Measurements from ENCODE around the gene MRPS5. TPM values are rescaled to one million over a fixed set of nuclear protein-coding genes. Genes with fewer than 3 reads are reported as not detected.

The MRPS5 gene
- total and polyA plus RNA-seq, 2 donors, result 71.5 to 161 TPM

DNA sequence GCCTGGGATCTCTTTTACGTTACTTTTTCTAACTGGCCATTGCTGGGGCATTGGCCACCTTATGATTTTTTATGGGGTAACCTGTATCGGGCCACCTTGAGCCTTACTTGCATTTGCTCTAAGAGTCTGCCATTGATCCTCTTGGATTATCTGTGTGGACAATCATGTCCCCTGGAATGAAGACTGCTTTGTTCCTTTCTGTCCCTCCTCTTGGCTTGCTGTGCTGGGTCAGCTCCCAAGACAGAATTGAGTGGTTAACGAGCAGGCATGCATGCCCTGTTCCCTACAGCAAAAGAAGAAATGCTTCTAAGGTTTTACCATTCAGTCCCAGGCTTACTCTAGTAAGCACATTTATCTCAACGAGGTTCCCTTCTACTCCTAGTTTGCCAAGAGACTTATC, 49.8 kb downstream of the MRPS5 start:
- no peak for DNase-seq (ENCODE audit: low read depth in 6 of 9, low spot score in 9 of 9)
- Histone ChIP-seq H3K27ac (ENCODE audit: low read depth in 1 of 2, low read length in 1 of 2) (no peak overlapping the region), H3K9me3 (ENCODE audit: control insufficient read depth in 2 of 2, insufficient read depth in 1 of 2, low read length in 1 of 2) (no peaks in the 10 kb centered on the region), H3K27me3 (ENCODE audit: control insufficient read depth in 2 of 2, insufficient read depth in 1 of 2, low read length in 1 of 2) (no peaks in the 10 kb centered on the region), H3K4me1 (ENCODE audit: control insufficient read depth in 2 of 2, insufficient read depth in 2 of 2, low read length in 2 of 2) (peaks cover 36 to 52% of the 10 kb centered on the region in 2 donors), H3K4me3 (ENCODE audit: low read length in 2 of 2) (no peak overlapping the region), H3K36me3 (ENCODE audit: control insufficient read depth in 2 of 2, insufficient read depth in 2 of 2, low read length in 1 of 2) (no peaks in the 10 kb centered on the region)
- 96% methylated on average over 4 of the region's 4 CpGs for WGBS

DNA sequence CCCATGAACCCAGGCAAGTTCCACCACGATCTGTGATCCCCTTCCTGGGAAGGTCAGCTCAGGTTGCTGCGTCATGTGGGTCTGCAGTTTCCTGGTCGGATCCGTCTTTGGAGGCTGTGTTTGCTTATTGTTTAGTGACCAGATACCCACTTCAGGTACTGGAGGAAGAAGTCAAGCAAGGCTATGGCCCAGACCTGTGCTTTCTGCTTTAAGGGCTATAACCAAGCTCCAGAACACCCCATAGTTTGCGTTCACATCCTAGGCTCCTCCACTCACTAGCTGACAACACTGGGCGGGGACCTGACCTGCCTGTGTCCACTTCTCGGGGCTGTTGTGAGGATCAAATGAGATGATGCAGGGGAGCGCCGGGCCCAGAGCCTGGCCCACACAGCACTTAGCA, 52.1 kb downstream of the MRPS5 start:
- H3K4me3 ChIP-seq (ENCODE audit: low read length in 2 of 2), result no peak overlapping the region
- WGBS, result 94% methylated on average over 9 of the region's 9 CpGs
- no peak for DNase-seq (ENCODE audit: low read depth in 6 of 9, low spot score in 9 of 9)
- H3K27ac ChIP-seq (ENCODE audit: low read depth in 1 of 2, low read length in 1 of 2), result no peak overlapping the region
- H3K9me3 ChIP-seq (ENCODE audit: control insufficient read depth in 2 of 2, insufficient read depth in 1 of 2, low read length in 1 of 2), result no peaks in the 10 kb centered on the region
- no peaks in the 10 kb centered on the region for H3K36me3 ChIP-seq (ENCODE audit: control insufficient read depth in 2 of 2, insufficient read depth in 2 of 2, low read length in 1 of 2)
- H3K4me1 ChIP-seq (ENCODE audit: control insufficient read depth in 2 of 2, insufficient read depth in 2 of 2, low read length in 2 of 2), result peaks cover 24 to 28% of the 10 kb centered on the region in 2 donors
- H3K27me3 ChIP-seq (ENCODE audit: control insufficient read depth in 2 of 2, insufficient read depth in 1 of 2, low read length in 1 of 2), result no peaks in the 10 kb centered on the region

DNA sequence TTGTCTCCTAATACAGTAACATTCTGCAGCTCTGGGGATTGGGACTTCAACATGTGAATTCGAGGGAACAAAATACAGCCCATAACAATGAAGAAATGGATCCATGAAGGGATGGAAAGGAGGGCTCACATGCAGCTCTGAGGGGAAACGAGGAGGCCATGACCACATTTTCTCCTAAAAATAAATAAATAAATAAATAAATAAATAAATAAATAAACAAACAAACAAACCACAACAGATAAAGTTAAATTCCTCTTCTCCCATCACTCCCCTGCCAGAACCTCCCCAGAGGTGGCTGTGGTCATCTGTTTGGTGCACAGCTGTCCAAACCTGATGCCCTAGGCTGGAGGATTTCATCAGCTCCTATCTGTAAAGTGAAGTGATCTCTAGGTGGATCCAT, 53.4 kb downstream of the MRPS5 start:
- 98% methylated on average over 2 of the region's 2 CpGs for WGBS
- no peak overlapping the region for H3K27ac ChIP-seq (ENCODE audit: low read depth in 1 of 2, low read length in 1 of 2)
- H3K4me3 ChIP-seq (ENCODE audit: low read length in 2 of 2), result no peak overlapping the region
- no peaks in the 10 kb centered on the region for H3K9me3 ChIP-seq (ENCODE audit: control insufficient read depth in 2 of 2, insufficient read depth in 1 of 2, low read length in 1 of 2)
- H3K36me3 ChIP-seq (ENCODE audit: control insufficient read depth in 2 of 2, insufficient read depth in 2 of 2, low read length in 1 of 2), result no peaks in the 10 kb centered on the region
- DNase-seq (ENCODE audit: low read depth in 6 of 9, low spot score in 9 of 9), result no peak
- H3K27me3 ChIP-seq (ENCODE audit: control insufficient read depth in 2 of 2, insufficient read depth in 1 of 2, low read length in 1 of 2), result no peaks in the 10 kb centered on the region
- peaks cover 18 to 21% of the 10 kb centered on the region in 2 donors for H3K4me1 ChIP-seq (ENCODE audit: control insufficient read depth in 2 of 2, insufficient read depth in 2 of 2, low read length in 2 of 2)

DNA sequence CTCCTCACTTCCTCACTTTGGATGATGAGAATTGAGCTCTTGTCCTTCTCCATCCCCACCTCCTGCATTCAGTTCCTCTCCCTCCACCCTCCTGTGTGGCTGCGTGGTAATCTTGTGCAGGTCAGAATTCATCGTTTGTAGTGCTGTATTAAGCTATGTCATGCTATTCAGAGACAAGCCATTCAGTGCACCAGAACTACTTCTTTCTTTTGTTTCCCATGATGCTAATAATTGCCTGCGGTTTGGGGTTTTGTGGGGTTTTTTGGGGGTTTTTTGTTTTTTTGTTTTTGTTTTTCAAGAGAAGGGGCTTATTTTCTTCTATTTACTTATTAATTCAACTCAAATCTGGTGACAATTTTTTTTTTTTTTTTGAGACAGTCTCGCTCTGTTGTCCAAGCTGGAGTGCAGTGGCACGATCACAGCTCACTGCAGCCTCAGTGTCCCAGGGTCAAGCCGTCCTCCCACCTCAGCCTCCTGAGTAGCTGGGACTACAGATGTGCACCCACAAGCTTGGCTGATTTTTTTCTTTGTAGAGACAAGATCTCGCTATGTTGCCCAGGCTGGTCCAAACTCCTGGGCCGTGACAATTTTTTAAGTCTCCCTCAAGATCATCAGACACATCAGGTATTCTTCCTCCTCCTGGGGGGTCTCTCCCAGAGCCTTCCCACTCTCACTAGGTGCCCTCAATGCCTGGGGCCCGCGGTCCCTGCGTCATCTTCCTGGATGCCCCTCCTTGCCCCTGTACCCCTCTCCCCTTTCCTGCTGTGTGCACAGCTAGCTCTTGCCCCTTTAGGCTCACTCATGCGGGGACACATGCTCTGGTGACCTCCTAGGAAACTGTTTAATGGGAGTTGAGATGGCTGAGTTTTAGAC, 58.3 kb downstream of the MRPS5 start:
- Histone ChIP-seq H3K4me1 (ENCODE audit: control insufficient read depth in 2 of 2, insufficient read depth in 2 of 2, low read length in 2 of 2) (peaks cover 31 to 54% of the 10 kb centered on the region in 2 donors), H3K4me3 (ENCODE audit: low read length in 2 of 2) (no peak overlapping the region), H3K27ac (ENCODE audit: low read depth in 1 of 2, low read length in 1 of 2) (peak overlapping the region; percentile 46 to 84), H3K36me3 (ENCODE audit: control insufficient read depth in 2 of 2, insufficient read depth in 2 of 2, low read length in 1 of 2) (no peaks in the 10 kb centered on the region), H3K9me3 (ENCODE audit: control insufficient read depth in 2 of 2, insufficient read depth in 1 of 2, low read length in 1 of 2) (no peaks in the 10 kb centered on the region), H3K27me3 (ENCODE audit: control insufficient read depth in 2 of 2, insufficient read depth in 1 of 2, low read length in 1 of 2) (no peaks in the 10 kb centered on the region)
- no peak for DNase-seq (ENCODE audit: low read depth in 6 of 9, low spot score in 9 of 9)
- 79% methylated on average over 12 of the region's 12 CpGs for WGBS

DNA sequence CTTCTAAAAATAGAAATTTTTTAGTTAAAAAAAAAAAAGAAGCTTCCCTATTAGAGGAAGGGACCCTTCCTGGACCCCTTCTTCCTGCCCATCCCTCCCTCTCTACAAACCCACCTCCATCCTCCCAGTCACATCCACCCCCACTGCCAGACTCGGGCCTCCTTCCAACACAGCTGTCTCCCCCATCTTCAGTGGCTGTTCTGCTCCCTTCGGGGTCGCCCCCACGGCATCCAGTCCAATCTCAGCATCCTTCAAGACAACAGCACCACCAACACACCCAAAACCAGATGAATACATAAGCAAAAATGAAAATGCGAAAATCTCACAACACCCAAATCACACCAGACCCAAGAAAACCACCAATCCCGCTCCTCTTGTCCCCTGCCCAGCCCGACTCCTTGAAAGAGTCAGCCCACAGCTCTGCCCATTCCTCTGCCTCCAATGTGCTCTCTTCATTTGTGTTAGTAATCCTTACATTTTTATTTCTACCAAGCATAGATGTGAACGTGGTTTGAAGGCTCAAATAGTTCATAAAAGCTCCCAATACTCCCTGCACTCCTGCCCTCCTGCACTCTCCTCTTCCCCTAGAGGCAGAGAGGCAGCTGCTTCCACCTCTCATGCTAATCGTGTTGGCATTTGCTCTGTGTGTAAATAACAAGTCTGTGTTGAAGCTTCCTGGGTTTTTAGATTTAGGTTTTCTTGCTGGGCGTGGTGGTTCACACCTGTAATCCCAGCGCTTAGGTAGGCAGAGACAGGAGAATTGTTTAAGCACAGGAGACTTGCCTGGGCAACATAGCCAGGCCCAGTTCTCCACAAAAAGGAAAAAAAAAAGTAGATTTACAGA, 59.1 kb downstream of the MRPS5 start:
- DNase-seq (ENCODE audit: low read depth in 6 of 9, low spot score in 9 of 9), result peak in 1 of 9 donors; percentile 70
- Histone ChIP-seq H3K4me3 (ENCODE audit: low read length in 2 of 2) (no peak overlapping the region), H3K9me3 (ENCODE audit: control insufficient read depth in 2 of 2, insufficient read depth in 1 of 2, low read length in 1 of 2) (no peaks in the 10 kb centered on the region), H3K27ac (ENCODE audit: low read depth in 1 of 2, low read length in 1 of 2) (peak overlapping the region; percentile 46 to 84), H3K4me1 (ENCODE audit: control insufficient read depth in 2 of 2, insufficient read depth in 2 of 2, low read length in 2 of 2) (peaks cover 38 to 63% of the 10 kb centered on the region in 2 donors), H3K27me3 (ENCODE audit: control insufficient read depth in 2 of 2, insufficient read depth in 1 of 2, low read length in 1 of 2) (no peaks in the 10 kb centered on the region), H3K36me3 (ENCODE audit: control insufficient read depth in 2 of 2, insufficient read depth in 2 of 2, low read length in 1 of 2) (no peaks in the 10 kb centered on the region)
- WGBS, result 64% methylated on average over 11 of the region's 11 CpGs

DNA sequence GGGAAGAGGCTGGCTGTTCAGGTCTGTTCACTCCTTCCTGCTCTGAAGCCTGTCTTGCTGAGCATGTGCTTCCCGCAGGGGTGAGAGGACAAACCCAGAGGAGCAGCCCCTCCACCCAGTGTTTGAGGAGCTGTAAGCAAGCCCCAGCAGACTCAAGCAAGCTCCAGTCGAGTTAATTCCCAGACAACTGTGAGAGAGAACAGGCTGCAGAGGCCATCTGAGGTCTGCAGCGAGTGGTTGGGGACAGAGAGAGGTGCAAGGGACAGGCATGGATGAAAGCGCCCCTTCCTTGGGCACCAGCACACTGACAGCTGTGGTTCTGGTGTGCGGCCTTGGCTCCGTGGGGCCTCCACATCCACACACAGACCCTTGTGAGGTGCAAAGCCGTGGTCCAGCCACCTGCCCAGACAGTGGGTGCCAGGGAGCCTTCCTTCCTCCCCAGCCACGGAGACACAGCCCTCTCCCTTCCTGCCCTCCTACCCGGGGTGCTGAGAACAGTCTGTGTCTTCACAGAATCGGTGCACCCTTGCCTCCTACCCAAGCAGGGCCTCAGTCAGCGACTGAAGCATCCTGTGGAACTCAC, 59.9 kb downstream of the MRPS5 start:
- 40% methylated on average over 11 of the region's 11 CpGs for WGBS
- H3K27ac ChIP-seq (ENCODE audit: low read depth in 1 of 2, low read length in 1 of 2), result peak overlapping the region; percentile 84 to 85
- peak in 1 of 9 donors; percentile 72 for DNase-seq (ENCODE audit: low read depth in 6 of 9, low spot score in 9 of 9)
- no peaks in the 10 kb centered on the region for H3K9me3 ChIP-seq (ENCODE audit: control insufficient read depth in 2 of 2, insufficient read depth in 1 of 2, low read length in 1 of 2)
- peaks cover 43 to 70% of the 10 kb centered on the region in 2 donors for H3K4me1 ChIP-seq (ENCODE audit: control insufficient read depth in 2 of 2, insufficient read depth in 2 of 2, low read length in 2 of 2)
- H3K4me3 ChIP-seq (ENCODE audit: low read length in 2 of 2), result no peak overlapping the region
- H3K27me3 ChIP-seq (ENCODE audit: control insufficient read depth in 2 of 2, insufficient read depth in 1 of 2, low read length in 1 of 2), result no peaks in the 10 kb centered on the region
- H3K36me3 ChIP-seq (ENCODE audit: control insufficient read depth in 2 of 2, insufficient read depth in 2 of 2, low read length in 1 of 2), result no peaks in the 10 kb centered on the region

DNA sequence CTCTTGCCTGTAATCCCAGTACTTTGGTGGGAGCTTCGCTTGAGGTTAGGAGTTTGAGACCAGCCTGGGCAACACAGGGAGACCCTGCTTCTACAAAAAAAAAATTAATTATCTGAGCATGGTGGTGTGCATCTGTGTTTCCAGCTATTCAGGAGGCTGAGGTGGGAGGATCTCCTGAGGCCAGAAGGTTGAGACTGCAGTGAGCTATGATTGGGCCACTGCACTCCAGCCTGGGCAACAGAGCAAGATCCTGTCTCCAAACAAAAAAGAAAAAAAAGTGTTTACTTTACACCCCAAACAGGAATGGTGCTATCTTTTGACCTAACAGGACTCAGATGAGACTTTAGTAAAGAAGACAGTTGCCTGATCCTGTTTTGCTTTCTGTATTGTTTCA, 60.5 kb downstream of the MRPS5 start:
- H3K27ac ChIP-seq (ENCODE audit: low read depth in 1 of 2, low read length in 1 of 2), result peak overlapping the region in 1 of 2 donors; percentile 84
- H3K4me3 ChIP-seq (ENCODE audit: low read length in 2 of 2), result no peak overlapping the region
- WGBS, result 100% methylated on average over 1 of the region's 1 CpG
- peaks cover 0 to 1% of the 10 kb centered on the region in 2 donors for H3K9me3 ChIP-seq (ENCODE audit: control insufficient read depth in 2 of 2, insufficient read depth in 1 of 2, low read length in 1 of 2)
- H3K27me3 ChIP-seq (ENCODE audit: control insufficient read depth in 2 of 2, insufficient read depth in 1 of 2, low read length in 1 of 2), result no peaks in the 10 kb centered on the region
- peaks cover 49 to 76% of the 10 kb centered on the region in 2 donors for H3K4me1 ChIP-seq (ENCODE audit: control insufficient read depth in 2 of 2, insufficient read depth in 2 of 2, low read length in 2 of 2)
- no peaks in the 10 kb centered on the region for H3K36me3 ChIP-seq (ENCODE audit: control insufficient read depth in 2 of 2, insufficient read depth in 2 of 2, low read length in 1 of 2)
- DNase-seq (ENCODE audit: low read depth in 6 of 9, low spot score in 9 of 9), result no peak

DNA sequence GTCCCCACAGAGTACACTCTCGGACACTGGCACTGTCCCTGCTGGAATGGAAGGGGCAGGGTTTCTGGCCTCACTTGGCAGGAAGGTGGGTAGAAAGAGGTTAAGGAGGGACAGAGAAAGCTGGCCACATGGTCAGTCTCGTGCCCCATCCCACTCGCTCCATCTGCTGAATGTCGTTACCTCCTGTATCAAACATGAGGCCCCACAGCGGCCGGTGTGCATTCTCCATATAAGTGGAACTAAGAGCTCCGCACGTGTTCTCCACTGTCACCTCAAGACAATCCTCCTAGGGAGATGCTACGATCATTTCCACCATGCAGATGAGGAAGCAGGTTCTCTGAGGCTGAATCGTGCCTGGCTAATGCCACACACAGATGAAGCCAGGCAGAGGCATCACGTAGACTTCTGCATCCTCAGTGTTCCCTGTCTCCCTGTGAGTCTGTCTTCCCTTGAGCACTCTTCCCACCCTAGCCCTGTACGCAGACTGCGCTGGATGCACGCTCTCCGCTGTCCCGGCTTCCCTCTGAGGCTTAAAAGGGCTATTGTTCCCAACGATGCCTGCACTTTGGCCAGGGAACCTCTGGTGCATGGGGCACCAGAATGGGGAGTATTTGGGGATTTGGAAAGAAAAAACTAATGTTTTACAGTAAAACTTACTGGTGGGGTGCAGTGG, 61.0 kb downstream of the MRPS5 start:
- no peak overlapping the region for H3K4me3 ChIP-seq (ENCODE audit: low read length in 2 of 2)
- WGBS, result 97% methylated on average over 17 of the region's 17 CpGs
- H3K27me3 ChIP-seq (ENCODE audit: control insufficient read depth in 2 of 2, insufficient read depth in 1 of 2, low read length in 1 of 2), result no peaks in the 10 kb centered on the region
- H3K9me3 ChIP-seq (ENCODE audit: control insufficient read depth in 2 of 2, insufficient read depth in 1 of 2, low read length in 1 of 2), result peaks cover 0 to 4% of the 10 kb centered on the region in 2 donors
- DNase-seq (ENCODE audit: low read depth in 6 of 9, low spot score in 9 of 9), result no peak
- no peaks in the 10 kb centered on the region for H3K36me3 ChIP-seq (ENCODE audit: control insufficient read depth in 2 of 2, insufficient read depth in 2 of 2, low read length in 1 of 2)
- no peak overlapping the region for H3K27ac ChIP-seq (ENCODE audit: low read depth in 1 of 2, low read length in 1 of 2)
- H3K4me1 ChIP-seq (ENCODE audit: control insufficient read depth in 2 of 2, insufficient read depth in 2 of 2, low read length in 2 of 2), result peaks cover 54 to 81% of the 10 kb centered on the region in 2 donors

All from thymus (tissue), 11 donors.